HG03342 (cell line): Measurements from ENCODE around the gene ACTG1.

Source experiments
- ATAC-seq: cut with Tn5 transposase; IDR thresholded peaks from one replicate; pipeline ENCODE4 v1.9.1; 2021; ENCODE audit warnings: mild to moderate bottlenecking, moderate library complexity; ENCODE audit not compliant: unreplicated experiment

The ACTG1 gene

DNA sequence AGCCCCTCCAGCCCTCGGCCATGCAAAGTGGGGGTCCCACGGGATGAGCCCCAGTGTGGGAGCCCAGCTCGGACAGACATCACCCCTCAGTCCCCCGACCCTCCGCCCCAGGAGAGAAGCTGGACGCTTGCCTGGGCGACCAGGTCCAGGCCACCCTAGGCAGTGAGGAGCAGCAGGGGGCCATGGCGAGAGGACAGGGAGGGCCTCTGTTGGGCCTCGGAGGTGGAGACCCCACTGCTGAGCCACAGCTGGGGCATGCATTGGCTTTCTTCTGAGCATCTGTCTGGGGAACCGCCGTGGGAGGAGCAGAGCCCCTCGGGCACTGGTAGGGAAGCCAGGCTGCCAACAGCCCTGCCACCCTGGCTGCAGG is 13.0 kb downstream of the ACTG1 start:
- ATAC-seq = no peak

DNA sequence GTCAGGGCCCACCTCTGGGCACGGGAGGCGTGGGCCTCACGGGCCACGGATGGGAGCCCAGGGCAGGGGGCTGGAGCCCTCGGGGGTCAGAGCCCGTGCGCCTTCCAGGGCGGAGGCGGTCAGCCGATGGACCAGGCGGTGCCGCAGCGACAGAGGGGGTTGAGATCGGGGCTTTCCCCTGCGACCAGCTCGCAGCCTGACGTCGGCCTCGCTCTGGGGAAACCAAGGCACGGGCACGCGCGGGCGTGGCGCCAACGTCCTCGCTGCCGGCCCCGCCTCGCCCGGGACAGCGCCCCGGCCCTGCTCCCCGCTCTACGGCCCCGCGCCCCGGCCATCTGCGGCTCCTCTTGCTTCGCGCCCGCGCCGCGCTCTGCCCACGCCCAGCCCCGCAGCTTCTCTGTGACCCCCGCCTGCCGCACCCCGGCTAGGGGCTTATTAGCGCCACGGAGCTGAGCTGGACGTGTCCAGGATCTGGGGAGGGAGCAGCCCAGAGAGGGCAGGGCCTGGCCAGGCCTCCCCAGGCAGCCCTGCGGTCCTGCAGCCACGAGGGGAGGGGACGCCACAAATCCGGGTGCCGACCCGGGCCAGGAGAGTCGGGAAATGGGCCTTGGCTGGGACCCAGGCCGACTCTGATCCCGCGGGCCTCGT is 13.5 kb downstream of the ACTG1 start:
- ATAC-seq = no peak

DNA sequence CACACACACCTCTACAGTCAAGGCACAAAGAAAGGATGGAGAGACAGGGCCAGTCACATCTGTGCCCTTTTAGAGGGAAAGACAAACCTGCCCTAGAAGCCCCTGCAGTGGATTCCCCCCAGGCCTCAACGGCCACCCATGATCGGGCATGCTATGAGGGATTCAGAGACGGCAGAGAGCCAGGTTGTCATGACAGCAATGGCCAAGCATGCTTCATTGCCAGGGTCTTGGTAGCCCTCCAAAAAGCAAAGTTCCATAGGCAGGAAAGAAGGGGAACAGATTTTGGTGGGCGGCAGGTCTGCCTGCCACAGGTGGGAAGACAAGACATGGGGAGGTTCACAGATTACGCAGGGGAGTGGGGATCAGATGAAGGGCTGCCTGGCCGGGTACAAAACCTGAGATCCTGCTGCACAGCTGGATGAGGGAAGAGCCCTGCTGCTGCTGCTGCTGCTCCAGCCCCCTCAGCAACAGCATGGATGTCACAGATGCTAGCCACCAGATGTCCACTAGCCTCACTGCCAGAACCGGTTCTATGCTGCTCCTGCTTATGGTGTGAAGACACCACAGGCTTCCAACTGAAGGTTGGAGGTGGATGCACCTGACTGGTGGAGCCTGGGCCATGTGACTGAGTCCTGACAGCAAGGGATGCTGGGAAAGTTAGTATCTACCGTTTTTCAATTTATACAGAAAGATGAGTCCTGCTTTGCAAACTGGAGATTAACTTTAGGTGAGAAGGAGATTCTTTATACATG is 17.8 kb downstream of the ACTG1 start:
- ATAC-seq = no peak

DNA sequence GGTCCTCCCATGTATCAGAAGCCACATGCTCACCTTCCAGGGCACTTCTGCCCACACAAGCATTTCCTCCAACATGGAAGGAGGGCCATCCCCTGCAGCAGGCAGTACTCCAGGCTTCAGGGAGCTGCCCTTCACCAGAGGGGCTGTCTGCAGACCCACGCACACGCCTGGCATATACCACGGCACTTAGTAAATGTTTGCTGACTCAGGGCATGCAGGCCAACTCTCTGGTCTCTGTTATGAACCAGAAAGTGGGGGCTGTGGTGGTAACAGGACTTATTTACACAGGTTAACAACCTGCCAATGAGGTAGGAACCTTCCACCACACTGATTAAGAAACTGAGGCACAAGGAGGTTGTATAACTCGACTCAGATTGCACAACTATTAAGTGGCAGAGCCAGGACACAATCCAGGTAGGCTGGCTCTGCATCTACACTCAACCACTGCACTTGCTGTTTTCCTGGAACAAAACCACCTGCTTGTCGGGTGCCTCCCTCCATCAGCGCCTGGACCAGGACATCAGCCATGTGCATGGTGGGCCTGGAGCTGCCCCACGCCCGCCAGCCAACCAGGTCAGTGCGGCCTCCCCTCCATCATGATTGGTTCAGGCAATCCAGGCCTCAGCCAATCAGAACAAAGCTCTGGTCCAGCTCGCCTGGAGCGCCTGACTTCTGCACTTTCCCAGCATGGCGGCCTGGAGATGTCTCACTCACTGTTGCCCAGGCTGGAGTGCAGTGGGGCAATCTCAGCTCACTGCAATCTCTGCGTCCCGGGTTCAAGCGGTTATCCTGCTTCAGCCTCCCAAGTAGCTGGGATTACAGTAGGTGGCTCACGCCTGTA is 19.2 kb downstream of the ACTG1 start:
- ATAC-seq = no peak

DNA sequence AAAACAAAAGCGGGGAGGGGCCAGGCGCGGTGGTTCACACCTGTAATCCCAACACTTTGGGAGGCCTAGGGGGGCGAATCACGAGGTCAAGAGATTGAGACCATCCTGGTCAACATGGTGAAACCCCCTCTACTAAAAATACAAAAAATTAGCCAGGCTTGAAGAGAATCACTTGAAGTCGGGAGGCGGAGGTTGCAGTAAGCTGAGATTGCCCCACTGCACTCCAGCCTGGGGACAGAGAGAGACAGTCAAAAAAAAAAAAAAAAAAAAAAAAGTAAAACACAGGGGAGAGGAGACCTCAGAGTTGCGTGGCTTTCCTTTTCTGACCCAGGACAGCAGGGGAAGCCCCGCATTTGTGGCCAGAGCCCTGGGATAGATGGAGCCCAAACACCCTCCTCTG is 19.9 kb downstream of the ACTG1 start:
- ATAC-seq = no peak

DNA sequence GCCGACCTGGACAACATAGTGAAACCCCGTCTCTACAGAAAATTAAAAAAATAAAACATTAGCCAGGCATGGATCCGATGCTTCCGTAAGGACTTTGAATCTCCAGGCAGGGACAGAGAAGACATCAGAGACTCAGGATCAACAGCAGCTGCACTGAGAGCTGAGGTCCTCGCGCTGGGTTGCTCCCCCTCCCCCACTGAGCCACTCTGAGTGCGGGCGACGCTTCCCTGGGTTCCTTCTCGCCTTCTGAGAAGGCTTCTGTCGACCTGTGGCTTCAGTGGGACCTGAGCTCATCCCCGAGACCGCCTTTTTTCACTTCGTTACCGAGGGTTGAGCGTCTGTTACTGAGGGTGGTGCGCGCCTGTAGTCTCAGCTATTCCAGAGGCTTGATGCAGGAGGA is 20.4 kb downstream of the ACTG1 start:
- no peak for ATAC-seq

DNA sequence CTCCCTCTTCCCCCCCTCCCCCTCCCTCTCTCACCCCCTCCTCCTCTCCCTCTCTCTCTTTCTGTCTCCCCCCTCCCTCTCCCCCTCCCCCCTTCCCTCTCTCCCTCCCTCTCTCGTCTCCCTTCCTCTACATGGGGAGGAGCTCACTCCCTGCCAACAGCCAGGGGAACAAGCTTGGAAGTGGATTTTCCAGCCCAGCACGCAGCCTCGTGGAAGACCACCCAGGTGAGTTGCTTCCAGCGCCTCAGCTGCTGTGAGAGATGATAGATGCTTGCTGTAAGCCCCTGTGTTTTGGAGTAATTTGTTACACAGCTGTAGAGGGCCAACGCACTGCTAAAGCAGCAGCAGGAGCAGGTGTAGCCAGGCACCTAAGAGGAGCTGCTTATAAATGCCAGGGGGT is 20.8 kb downstream of the ACTG1 start:
- no peak for ATAC-seq

DNA sequence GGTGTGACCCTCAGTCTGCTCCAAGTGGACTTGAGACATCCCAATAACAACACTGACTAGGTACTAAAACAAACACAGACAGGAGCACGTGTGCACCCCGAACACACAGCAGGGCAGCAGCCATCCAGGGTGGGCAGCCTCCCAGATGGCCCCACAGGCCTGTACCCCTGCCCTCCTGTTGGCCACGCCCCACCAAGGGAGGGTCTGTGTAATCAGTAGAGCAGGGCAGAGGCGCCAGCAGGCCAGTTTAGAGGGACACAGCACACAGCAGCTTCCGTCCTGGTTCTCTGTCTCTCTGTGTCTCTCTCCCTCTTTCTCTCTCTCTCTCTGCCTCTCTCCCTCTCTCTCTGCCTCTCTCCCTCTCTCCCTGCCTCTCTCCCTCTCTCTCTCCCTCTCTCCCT is 21.4 kb downstream of the ACTG1 start:
- no peak for ATAC-seq

DNA sequence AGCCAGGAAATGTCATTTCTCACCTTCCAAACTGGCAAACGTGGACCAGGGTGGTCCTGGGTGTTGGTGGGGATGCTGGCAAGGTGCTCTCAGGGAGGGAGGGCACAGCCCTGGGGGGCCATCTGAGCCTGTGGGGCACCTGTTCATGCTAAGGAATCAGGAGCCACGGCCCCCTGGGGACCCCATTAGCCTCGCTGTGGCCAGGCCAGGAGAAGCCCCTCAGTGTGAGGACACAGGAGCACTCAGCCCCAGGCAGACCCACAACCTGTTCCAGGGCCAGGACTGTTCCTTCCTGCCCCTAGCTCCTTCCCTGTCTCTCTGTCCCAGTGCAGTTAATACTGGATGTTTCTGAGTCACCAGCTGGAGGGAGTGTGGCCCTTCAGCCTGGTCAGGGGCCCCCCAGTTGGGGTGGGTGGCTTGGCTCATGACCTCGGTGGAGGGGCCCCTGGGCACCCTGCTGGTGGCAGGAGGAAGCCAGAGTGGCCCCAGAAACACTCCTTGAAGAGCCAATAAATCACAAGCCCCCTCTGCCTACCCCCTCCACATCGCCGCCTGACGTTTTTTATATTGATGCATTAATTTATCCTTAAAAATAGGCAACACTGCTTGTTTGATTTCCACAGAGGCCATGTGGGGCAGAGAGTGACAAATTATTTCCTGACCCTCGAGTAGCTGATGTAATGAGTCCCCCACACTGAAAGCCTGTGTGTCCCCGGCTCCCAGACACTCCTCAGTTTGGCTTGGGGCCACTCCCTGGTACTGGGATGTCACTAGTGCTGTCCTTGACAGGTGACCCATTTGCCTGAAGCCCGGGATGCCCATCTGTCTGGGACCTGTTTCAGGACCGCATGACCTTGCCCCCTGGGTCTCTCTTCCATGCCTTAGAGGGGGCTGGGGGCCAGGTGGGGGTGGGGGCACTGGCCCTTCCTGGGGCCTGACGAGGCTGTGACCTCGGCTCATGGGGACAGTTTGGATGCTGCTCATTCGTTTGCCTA is 22.3 kb downstream of the ACTG1 start:
- no peak for ATAC-seq

DNA sequence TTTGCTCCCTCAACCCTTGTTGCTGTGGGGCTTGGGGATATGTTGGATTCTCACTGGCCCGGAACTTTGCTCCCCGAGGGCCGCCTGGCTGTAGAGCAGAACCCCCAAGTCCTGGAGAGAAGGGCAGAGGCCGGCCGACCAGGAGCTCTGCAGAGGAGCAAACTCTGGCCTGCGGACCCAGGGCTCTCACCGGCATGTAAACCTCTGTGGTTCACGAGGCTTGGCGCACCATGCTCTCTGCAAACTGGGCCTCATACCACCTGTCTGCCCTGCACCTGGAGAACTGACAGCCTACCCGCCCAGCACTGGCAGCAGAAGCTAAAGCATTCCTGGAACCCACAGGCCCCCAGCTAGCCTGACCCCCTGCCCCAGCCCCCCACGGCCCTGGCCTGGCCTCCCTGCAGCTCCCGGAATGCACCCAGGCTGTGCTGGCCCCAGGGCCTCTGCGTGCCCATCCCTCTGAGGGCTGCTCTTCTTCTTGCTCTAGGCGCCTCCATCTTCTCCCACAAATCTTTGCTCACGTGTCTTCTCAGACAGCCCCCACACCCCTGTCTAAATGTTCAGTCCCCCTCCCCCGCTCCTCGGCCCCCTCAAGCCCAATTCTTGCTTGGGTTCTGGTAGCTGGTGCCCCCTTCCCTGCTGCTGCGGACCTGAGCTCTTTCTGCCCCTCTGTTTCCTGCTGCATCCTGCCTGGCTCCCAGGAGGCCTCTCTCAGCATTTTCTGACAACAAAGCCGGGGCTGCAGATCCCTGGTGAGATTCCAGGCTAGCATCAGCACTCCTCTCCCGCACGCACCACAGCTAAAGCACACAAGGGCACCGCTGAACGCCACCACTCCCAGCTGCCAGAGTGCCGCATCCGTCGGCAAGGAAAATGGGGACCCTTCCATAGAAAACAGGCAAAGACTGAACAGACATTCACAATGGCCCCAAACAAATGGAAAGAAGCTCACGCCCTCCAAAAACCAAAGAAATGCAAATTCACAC is 23.3 kb downstream of the ACTG1 start:
- ATAC-seq = no peak

DNA sequence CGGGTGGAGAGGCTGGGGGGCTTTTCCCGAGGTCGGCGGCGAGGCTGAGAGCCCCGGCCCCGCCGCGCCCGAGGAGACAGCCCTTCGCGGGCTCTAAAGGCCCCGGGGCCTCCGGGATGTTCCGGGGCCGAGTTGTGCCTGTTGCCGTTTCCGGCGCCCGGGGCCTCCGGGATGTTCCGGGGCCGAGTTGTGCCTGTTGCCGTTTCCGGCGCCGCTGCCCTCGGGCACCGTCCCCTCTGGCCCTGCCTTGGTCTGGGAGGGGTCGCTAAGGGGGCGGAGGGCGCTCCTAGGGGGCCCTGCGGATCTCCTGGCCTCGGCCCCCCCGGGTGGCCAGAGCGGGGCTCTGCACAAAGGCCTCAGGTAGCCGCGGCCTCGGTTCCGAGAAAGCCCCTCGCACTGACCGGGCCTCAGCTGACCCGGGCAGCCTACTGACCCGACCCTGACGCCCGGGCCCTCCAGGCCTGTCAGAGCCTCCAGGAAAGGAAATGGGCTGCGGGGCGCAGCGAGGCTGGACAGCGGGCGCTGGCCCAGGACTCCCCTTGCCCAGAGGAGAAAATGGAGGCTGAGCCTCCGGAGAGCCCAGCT is 24.2 kb downstream of the ACTG1 start:
- ATAC-seq = no peak

DNA sequence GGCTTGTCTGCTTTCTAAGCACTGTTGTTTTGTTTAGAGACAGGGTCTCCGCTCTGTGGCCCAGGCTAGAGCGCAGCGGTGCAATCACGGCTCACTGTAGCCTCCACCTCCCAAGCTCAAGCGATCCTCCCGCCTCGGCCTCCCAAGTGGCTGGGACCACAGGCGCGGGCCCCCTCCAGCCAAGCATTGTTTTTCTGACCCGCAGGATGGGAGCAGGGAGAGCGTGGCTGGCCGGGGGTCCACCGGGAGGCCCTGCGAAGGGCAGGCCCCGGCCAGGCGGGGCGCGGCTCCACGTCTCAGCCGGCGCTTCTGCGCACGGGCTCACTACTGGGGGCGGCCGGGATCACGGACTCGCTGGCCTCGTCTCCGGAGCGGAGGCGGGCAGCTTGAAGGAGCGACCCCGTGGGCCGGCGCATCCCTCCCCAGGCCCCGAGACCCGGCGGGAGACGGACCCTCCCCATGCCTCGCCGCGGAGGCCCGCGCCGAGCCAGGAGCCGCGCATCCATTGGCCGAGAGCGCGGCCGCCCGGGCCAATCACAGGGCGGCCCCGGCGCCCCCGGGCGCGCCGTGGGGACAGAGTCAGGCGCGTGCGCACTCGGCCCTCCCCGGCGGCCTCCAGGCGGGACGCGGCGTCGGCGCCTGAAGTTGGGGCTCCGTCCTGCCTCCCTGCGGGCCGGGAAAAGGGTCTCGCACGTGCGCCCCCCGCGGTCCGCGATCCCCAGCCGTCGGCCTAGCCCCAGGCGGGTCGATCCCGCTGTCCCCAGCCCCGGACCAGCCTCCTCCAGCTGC is 24.9 kb downstream of the ACTG1 start:
- no peak for ATAC-seq

DNA sequence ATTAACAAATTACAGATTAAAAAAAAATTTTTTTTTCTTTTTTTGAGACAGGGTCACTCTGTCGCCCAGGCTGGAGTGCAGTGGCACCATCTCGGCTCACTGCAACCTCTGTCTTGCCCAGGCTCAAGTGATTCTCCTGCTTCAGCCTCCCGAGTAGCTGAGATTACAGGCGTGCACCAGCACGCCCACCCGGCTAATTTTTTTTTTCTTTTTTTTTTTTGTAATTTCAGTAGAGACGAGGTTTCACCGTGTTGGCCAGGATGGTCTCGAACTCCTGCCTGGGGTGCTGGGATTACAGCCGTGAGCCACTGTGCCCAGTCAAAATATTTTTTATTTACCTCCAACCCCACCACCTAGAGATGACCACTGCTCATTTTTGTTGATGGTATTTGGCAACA is 25.5 kb downstream of the ACTG1 start:
- no peak for ATAC-seq

DNA sequence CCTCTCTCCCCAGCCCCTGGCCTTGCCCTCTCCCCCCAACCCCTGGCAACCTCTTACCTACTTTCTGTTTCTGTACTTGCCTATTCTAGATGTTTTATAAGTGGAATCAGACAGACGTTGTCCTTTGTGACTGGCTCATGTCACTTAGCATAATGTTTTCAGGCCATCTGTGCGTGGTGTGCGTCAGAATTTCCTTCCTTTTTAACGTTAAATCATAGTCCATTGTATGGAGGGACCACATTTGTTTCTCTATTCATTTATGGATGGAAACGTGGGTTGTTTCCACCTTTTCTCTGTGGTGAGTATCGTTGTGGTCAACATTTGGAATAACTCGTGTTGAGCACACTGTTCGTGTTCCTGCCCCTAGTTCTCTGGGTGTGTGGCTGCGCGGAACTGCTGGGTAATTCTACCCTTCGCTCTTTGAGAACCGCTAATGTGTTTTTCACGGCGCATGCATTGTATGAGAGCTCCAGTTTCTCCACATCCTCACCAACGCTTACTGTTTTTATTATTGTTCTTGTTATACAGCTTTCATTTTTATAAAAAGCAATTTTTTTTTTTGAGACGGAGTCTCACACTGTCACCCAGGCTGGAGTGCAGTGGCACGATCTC is 26.3 kb downstream of the ACTG1 start:
- no peak for ATAC-seq

DNA sequence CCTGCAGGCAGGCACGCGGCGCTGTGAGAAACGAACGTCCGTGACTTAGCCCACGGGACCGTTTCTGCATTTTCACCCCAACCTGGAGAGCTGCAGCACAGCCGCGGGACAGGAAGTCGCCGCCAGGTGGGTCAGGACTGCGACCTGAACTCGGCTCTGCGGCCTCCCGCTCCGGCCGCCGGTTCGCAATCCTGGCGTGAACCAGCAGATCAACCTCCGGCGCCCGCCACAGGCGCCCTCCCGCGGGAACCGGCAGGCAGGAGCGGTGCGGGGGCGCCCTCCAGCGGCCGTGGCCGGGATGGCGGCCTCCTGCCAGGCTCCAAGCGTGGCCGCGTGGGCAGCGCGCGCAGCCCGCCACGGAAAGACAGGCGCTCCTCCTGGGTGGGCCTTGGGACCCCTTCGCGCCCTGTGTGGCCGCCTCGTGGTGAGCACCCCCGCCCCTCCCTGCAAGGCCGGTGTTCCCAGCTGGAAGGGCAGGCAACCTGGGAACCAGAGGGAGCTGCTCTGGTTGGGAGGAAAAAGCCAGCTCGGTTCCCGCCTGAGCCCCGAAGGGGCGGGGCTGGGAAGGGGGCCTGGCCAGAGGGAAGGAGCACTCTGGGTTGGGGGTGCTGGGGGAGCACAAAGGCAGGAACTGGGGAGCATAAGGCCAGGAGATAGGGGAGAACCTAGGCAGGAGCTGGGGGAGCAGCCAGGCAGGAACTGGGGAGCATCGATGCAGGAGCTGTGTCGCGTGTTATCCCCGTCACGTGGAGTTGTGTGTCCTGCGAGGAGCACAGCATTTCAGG is 28.2 kb downstream of the ACTG1 start:
- ATAC-seq = peak; percentile 59

DNA sequence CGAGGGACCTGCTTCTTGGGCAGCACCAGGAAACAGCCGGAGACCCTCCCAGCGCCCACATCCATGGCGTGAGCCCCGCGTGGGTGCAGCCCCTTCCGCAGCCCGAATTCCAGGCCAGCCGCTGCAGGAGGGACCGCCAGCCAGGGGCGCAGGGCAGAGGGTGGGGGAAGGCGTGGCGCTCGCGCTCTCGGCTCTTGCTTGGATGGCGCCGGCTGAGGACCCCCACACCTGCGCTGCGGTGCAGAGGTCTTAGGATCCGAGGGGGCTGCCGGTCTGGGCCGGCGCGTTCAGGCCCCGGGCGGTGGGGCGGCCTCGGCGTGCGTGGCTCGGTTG is 28.8 kb downstream of the ACTG1 start:
- ATAC-seq = no peak

DNA sequence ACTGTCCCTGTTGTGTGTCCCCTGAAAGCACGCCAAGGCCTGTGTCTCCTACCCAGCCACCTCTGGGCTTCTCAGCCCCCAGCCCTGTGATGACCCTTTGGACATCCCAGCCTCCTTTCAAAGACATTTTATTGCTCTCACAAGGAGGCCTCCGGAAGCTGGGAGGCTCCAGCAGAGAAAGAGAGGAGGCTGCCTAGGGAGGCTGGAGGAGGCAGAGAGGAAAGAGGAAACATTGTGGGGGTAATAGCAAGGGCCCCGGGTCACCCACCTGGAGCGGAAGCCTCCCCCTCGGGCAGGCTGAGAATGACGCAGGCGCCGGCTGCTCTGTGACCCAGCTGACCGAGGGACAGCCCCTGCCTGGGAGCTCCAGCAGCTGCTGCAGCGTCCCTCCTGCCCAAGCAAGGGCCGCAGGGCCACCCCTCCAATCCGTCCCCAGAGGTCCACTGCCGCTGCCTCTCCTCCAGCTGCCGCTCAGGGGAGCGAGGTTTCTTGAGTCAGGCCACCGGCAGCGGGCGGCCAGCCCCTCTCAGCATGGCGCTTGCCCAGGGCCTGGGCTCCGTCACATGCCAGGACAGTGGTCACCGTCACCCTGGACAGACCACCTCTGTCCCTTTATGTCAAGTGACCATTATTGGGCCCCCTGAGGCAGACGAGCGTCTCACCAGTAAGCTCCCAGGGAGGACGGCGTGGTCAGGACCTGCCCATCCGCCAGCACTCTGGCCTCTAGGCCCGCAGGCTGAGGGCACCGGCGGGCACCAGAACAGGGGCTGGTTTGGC is 29.3 kb downstream of the ACTG1 start:
- ATAC-seq = no peak
